IgD-negative memory B cell (primary cell): Measurements from ENCODE around the gene RAD51B. TPM values are rescaled to one million over a fixed set of nuclear protein-coding genes. Genes with fewer than 3 reads are reported as not detected.
"Not testable (repeated sequence)": the region's sequence is repeated elsewhere in the genome, so short reads cannot be mapped to it uniquely, and the experiment has no call there.

Source experiments
- H3K27ac Mint-ChIP-seq, 3 donors: one replicate each; pipeline ENCODE4 v1.8.0; 2020 to 2022; ENCODE audit warnings: mild to moderate bottlenecking in 3 of 3, mixed read lengths in 3 of 3, moderate library complexity in 1 of 3
- H3K27me3 Mint-ChIP-seq: one replicate; pipeline ENCODE4 v1.8.0; 2021; ENCODE audit warnings: mixed read lengths
- H3K36me3 Mint-ChIP-seq: one replicate; pipeline ENCODE4 v1.8.0; 2020; ENCODE audit warnings: mild to moderate bottlenecking, mixed read lengths
- H3K4me1 Mint-ChIP-seq, 3 donors: one replicate each; pipeline ENCODE4 v1.8.0; 2020 to 2022; ENCODE audit warnings: mixed read lengths in 3 of 3, mild to moderate bottlenecking in 1 of 3
- H3K4me3 Mint-ChIP-seq, 4 donors: one replicate each; pipeline ENCODE4 v1.8.0; 2020 to 2022; ENCODE audit warnings: mild to moderate bottlenecking in 4 of 4, mixed read lengths in 4 of 4, moderate library complexity in 3 of 4
- H3K9me3 Mint-ChIP-seq, 3 donors: one replicate each; pipeline ENCODE4 v1.8.0; 2020 to 2021; ENCODE audit warnings: mixed read lengths in 3 of 3, mild to moderate bottlenecking in 1 of 3
- polyA plus RNA-seq: library from polyadenylated mRNA; unstranded; fragments of 300-500 nt; fragmentation: Illumina TruSeq; gene quantifications from one replicate; pipeline ENCODE4 v1.2.3, GENCODE V29; 2021

The RAD51B gene
- polyA plus RNA-seq, 1 donor from 2014 or later, result 24.9 TPM

- Mint-ChIP-seq H3K27me3 (no peaks in the 10 kb centered on the region), H3K9me3 (no peaks in the 10 kb centered on the region), H3K27ac (no peak overlapping the region), H3K4me1 (peaks cover 9 to 36% (median 20%) of the 10 kb centered on the region in 3 donors), H3K4me3 (no peak overlapping the region), H3K36me3 (peaks cover 5% of the 10 kb centered on the region)
These were observed 263.2 kb downstream of the RAD51B start for GRCh38 chr14:68082698-68083291.

- Mint-ChIP-seq H3K4me3 (no peak overlapping the region), H3K9me3 (no peaks in the 10 kb centered on the region), H3K27me3 (no peaks in the 10 kb centered on the region), H3K4me1 (peaks cover 13 to 31% (median 14%) of the 10 kb centered on the region in 3 donors), H3K27ac (no peak overlapping the region), H3K36me3 (peaks cover 5% of the 10 kb centered on the region)
These were observed 264.7 kb downstream of the RAD51B start for GRCh38 chr14:68084256-68084655.

GRCh38 chr14:68085742-68086141 lies 266.2 kb downstream of the RAD51B start:
- no peaks in the 10 kb centered on the region for H3K9me3 Mint-ChIP-seq
- peaks cover 5% of the 10 kb centered on the region for H3K36me3 Mint-ChIP-seq
- no peak overlapping the region for H3K4me3 Mint-ChIP-seq
- H3K27ac Mint-ChIP-seq, result no peak overlapping the region
- peaks cover 8 to 17% (median 12%) of the 10 kb centered on the region in 3 donors for H3K4me1 Mint-ChIP-seq
- H3K27me3 Mint-ChIP-seq, result no peaks in the 10 kb centered on the region

- H3K4me1 Mint-ChIP-seq, result peaks cover 2 to 9% (median 6%) of the 10 kb centered on the region in 3 donors
- H3K9me3 Mint-ChIP-seq, result peaks cover 0 to 11% (median 0%) of the 10 kb centered on the region in 3 donors
- no peaks in the 10 kb centered on the region for H3K27me3 Mint-ChIP-seq
- peak overlapping the region in 2 of 3 donors; percentile 46 to 59 for H3K27ac Mint-ChIP-seq
- H3K4me3 Mint-ChIP-seq, result no peak overlapping the region
- H3K36me3 Mint-ChIP-seq, result peaks cover 8% of the 10 kb centered on the region
These were observed 268.9 kb downstream of the RAD51B start for GRCh38 chr14:68088451-68088854.

GRCh38 chr14:68089146-68089731 lies 269.7 kb downstream of the RAD51B start:
- Mint-ChIP-seq H3K4me3 (no peak overlapping the region), H3K9me3 (peaks cover 0 to 11% (median 2%) of the 10 kb centered on the region in 3 donors), H3K27me3 (no peaks in the 10 kb centered on the region), H3K27ac (peak overlapping the region in 1 of 3 donors; percentile 46), H3K36me3 (peaks cover 13% of the 10 kb centered on the region), H3K4me1 (peaks cover 2 to 9% (median 6%) of the 10 kb centered on the region in 3 donors)

- H3K4me1 Mint-ChIP-seq, result peaks cover 0 to 2% (median 0%) of the 10 kb centered on the region in 3 donors
- H3K4me3 Mint-ChIP-seq, result no peak overlapping the region
- no peaks in the 10 kb centered on the region for H3K27me3 Mint-ChIP-seq
- H3K27ac Mint-ChIP-seq, result no peak overlapping the region
- peaks cover 5 to 13% (median 10%) of the 10 kb centered on the region in 3 donors for H3K9me3 Mint-ChIP-seq
- H3K36me3 Mint-ChIP-seq, result peaks cover 11% of the 10 kb centered on the region
These were observed 274.6 kb downstream of the RAD51B start for GRCh38 chr14:68094158-68094557.

GRCh38 chr14:68094752-68095151 lies 275.2 kb downstream of the RAD51B start:
- H3K27me3 Mint-ChIP-seq, result no peaks in the 10 kb centered on the region
- peaks cover 5 to 15% (median 11%) of the 10 kb centered on the region in 3 donors for H3K9me3 Mint-ChIP-seq
- H3K27ac Mint-ChIP-seq, result no peak overlapping the region
- no peaks in the 10 kb centered on the region for H3K4me1 Mint-ChIP-seq
- H3K4me3 Mint-ChIP-seq, result no peak overlapping the region
- peaks cover 11% of the 10 kb centered on the region for H3K36me3 Mint-ChIP-seq

GRCh38 chr14:68097727-68098126 lies 278.1 kb downstream of the RAD51B start:
- Mint-ChIP-seq H3K36me3 (peaks cover 15% of the 10 kb centered on the region), H3K27ac (peak overlapping the region in 1 of 3 donors; percentile 14)

GRCh38 chr14:68098834-68099233 lies 279.3 kb downstream of the RAD51B start:
- Mint-ChIP-seq H3K36me3 (peaks cover 16% of the 10 kb centered on the region), H3K4me1 (no peaks in the 10 kb centered on the region), H3K9me3 (peaks cover 6 to 28% (median 16%) of the 10 kb centered on the region in 3 donors), H3K27me3 (no peaks in the 10 kb centered on the region), H3K27ac (no peak overlapping the region), H3K4me3 (no peak overlapping the region)

More at GRCh38 chr14:68097727-68098126, 278.1 kb downstream of the RAD51B start:
- Mint-ChIP-seq H3K4me3 (no peak overlapping the region), H3K9me3 (peaks cover 8 to 27% (median 16%) of the 10 kb centered on the region in 3 donors), H3K27me3 (no peaks in the 10 kb centered on the region), H3K4me1 (no peaks in the 10 kb centered on the region)

GRCh38 chr14:68099495-68100045 lies 280.0 kb downstream of the RAD51B start:
- H3K9me3 Mint-ChIP-seq, result peaks cover 6 to 28% (median 16%) of the 10 kb centered on the region in 3 donors
- peaks cover 16% of the 10 kb centered on the region for H3K36me3 Mint-ChIP-seq
- H3K4me1 Mint-ChIP-seq, result no peaks in the 10 kb centered on the region
- H3K4me3 Mint-ChIP-seq, result no peak overlapping the region
- H3K27me3 Mint-ChIP-seq, result no peaks in the 10 kb centered on the region
- no peak overlapping the region for H3K27ac Mint-ChIP-seq

GRCh38 chr14:68101715-68102301 lies 282.2 kb downstream of the RAD51B start:
- Mint-ChIP-seq H3K36me3 (peaks cover 18% of the 10 kb centered on the region), H3K9me3 (peaks cover 6 to 28% (median 16%) of the 10 kb centered on the region in 3 donors)
- H3K4me1 Mint-ChIP-seq, H3K27me3 Mint-ChIP-seq, H3K27ac Mint-ChIP-seq, H3K4me3 Mint-ChIP-seq: not testable (repeated sequence)

- Mint-ChIP-seq H3K4me3 (no peak overlapping the region), H3K27me3 (no peaks in the 10 kb centered on the region), H3K36me3 (peaks cover 14% of the 10 kb centered on the region), H3K27ac (no peak overlapping the region), H3K9me3 (peaks cover 3 to 18% (median 14%) of the 10 kb centered on the region in 3 donors), H3K4me1 (no peaks in the 10 kb centered on the region)
These were observed 284.3 kb downstream of the RAD51B start for GRCh38 chr14:68103853-68104252.

- Mint-ChIP-seq H3K27ac (no peak overlapping the region), H3K36me3 (peaks cover 14% of the 10 kb centered on the region), H3K4me1 (no peaks in the 10 kb centered on the region), H3K27me3 (no peaks in the 10 kb centered on the region), H3K9me3 (peaks cover 3 to 18% (median 12%) of the 10 kb centered on the region in 3 donors), H3K4me3 (no peak overlapping the region)
These were observed 284.9 kb downstream of the RAD51B start for GRCh38 chr14:68104518-68104917.

- Mint-ChIP-seq H3K27ac (no peak overlapping the region), H3K4me3 (no peak overlapping the region), H3K36me3 (peaks cover 12% of the 10 kb centered on the region), H3K4me1 (no peaks in the 10 kb centered on the region), H3K27me3 (no peaks in the 10 kb centered on the region), H3K9me3 (peaks cover 2 to 9% (median 7%) of the 10 kb centered on the region in 3 donors)
These were observed 286.2 kb downstream of the RAD51B start for GRCh38 chr14:68105816-68106215.

- no peak overlapping the region for H3K4me3 Mint-ChIP-seq
- no peak overlapping the region for H3K27ac Mint-ChIP-seq
- no peaks in the 10 kb centered on the region for H3K4me1 Mint-ChIP-seq
- peaks cover 12% of the 10 kb centered on the region for H3K36me3 Mint-ChIP-seq
- H3K27me3 Mint-ChIP-seq, result no peaks in the 10 kb centered on the region
- peaks cover 2 to 7% (median 3%) of the 10 kb centered on the region in 3 donors for H3K9me3 Mint-ChIP-seq
These were observed 286.9 kb downstream of the RAD51B start for GRCh38 chr14:68106456-68106855.
